ENCODE results near the gene CD79A. TPM values are rescaled to one million over a fixed set of nuclear protein-coding genes. Genes with fewer than 3 reads are reported as not detected.

Gene CD79A
- polyA plus RNA-seq, 1 donor from 2014 or later = not detected

- Histone ChIP-seq H3K9me2 (ENCODE audit: insufficient read depth, low read length) (no peaks in the 10 kb centered on the region), H3K27me3 (ENCODE audit: insufficient read depth, low read depth, low read length) (no peaks in the 10 kb centered on the region), H3K9ac (ENCODE audit: low read length) (no peak overlapping the region), H3F3A (ENCODE audit: insufficient read depth, low read length, poor library complexity, severe bottlenecking) (no peaks in the 10 kb centered on the region), H3K9me3 (ENCODE audit: low read length) (no peaks in the 10 kb centered on the region), H4K20me1 (ENCODE audit: insufficient read depth) (no peaks in the 10 kb centered on the region), H3K4me2 (ENCODE audit: low read length) (no peak overlapping the region), H2AFZ (ENCODE audit: low read depth, low read length) (no peak overlapping the region), H3K79me2 (replicated peaks; ENCODE audit: insufficient read depth, low read length) (no peaks in the 10 kb centered on the region), H3K36me3 (ENCODE audit: insufficient read depth, low read length) (no peaks in the 10 kb centered on the region), H3K27ac (ENCODE audit: low read length) (no peak overlapping the region), H3K4me3 (ENCODE audit: low read length) (no peak overlapping the region)
- no peak for TF ChIP-seq EP300 (conservative IDR thresholded peaks at IDR 0.05; ENCODE audit: poor library complexity, severe bottlenecking)
- TF ChIP-seq, protein P1, sequence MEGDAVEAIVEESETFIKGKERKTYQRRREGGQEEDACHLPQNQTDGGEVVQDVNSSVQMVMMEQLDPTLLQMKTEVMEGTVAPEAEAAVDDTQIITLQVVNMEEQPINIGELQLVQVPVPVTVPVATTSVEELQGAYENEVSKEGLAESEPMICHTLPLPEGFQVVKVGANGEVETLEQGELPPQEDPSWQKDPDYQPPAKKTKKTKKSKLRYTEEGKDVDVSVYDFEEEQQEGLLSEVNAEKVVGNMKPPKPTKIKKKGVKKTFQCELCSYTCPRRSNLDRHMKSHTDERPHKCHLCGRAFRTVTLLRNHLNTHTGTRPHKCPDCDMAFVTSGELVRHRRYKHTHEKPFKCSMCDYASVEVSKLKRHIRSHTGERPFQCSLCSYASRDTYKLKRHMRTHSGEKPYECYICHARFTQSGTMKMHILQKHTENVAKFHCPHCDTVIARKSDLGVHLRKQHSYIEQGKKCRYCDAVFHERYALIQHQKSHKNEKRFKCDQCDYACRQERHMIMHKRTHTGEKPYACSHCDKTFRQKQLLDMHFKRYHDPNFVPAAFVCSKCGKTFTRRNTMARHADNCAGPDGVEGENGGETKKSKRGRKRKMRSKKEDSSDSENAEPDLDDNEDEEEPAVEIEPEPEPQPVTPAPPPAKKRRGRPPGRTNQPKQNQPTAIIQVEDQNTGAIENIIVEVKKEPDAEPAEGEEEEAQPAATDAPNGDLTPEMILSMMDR (IDR thresholded peaks at IDR 0.05; ENCODE audit: poor library complexity, severe bottlenecking) = no peak
Observed at GRCh38 chr19:41893899-41894298, 16.8 kb downstream of the CD79A start.

- no peak overlapping the region for H2AFZ ChIP-seq (ENCODE audit: low read depth, low read length)
- H3F3A ChIP-seq (ENCODE audit: insufficient read depth, low read length, poor library complexity, severe bottlenecking) = no peaks in the 10 kb centered on the region
- H3K4me3 ChIP-seq (ENCODE audit: low read length) = no peak overlapping the region
- no peaks in the 10 kb centered on the region for H3K36me3 ChIP-seq (ENCODE audit: insufficient read depth, low read length)
- no peaks in the 10 kb centered on the region for H3K9me2 ChIP-seq (ENCODE audit: insufficient read depth, low read length)
- H3K4me2 ChIP-seq (ENCODE audit: low read length) = no peak overlapping the region
- no peaks in the 10 kb centered on the region for H4K20me1 ChIP-seq (ENCODE audit: insufficient read depth)
- no peaks in the 10 kb centered on the region for H3K79me2 ChIP-seq (replicated peaks; ENCODE audit: insufficient read depth, low read length)
- no peaks in the 10 kb centered on the region for H3K27me3 ChIP-seq (ENCODE audit: insufficient read depth, low read depth, low read length)
- H3K9ac ChIP-seq (ENCODE audit: low read length) = no peak overlapping the region
- no peak overlapping the region for H3K27ac ChIP-seq (ENCODE audit: low read length)
- no peaks in the 10 kb centered on the region for H3K9me3 ChIP-seq (ENCODE audit: low read length)
- TF ChIP-seq SMC3 (conservative IDR thresholded peaks at IDR 0.05; ENCODE audit: poor library complexity) (no peak), POLR2AphosphoS5 (IDR thresholded peaks at IDR 0.05) (no peak), MXI1 (conservative IDR thresholded peaks at IDR 0.05; ENCODE audit: poor library complexity, severe bottlenecking) (no peak), EP300 (conservative IDR thresholded peaks at IDR 0.05; ENCODE audit: poor library complexity, severe bottlenecking) (no peak), TAF1 (IDR thresholded peaks at IDR 0.05; ENCODE audit: low read depth) (no peak), RAD21 (conservative IDR thresholded peaks at IDR 0.05) (no peak)
- TF ChIP-seq, protein P2, sequence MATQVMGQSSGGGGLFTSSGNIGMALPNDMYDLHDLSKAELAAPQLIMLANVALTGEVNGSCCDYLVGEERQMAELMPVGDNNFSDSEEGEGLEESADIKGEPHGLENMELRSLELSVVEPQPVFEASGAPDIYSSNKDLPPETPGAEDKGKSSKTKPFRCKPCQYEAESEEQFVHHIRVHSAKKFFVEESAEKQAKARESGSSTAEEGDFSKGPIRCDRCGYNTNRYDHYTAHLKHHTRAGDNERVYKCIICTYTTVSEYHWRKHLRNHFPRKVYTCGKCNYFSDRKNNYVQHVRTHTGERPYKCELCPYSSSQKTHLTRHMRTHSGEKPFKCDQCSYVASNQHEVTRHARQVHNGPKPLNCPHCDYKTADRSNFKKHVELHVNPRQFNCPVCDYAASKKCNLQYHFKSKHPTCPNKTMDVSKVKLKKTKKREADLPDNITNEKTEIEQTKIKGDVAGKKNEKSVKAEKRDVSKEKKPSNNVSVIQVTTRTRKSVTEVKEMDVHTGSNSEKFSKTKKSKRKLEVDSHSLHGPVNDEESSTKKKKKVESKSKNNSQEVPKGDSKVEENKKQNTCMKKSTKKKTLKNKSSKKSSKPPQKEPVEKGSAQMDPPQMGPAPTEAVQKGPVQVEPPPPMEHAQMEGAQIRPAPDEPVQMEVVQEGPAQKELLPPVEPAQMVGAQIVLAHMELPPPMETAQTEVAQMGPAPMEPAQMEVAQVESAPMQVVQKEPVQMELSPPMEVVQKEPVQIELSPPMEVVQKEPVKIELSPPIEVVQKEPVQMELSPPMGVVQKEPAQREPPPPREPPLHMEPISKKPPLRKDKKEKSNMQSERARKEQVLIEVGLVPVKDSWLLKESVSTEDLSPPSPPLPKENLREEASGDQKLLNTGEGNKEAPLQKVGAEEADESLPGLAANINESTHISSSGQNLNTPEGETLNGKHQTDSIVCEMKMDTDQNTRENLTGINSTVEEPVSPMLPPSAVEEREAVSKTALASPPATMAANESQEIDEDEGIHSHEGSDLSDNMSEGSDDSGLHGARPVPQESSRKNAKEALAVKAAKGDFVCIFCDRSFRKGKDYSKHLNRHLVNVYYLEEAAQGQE (IDR thresholded peaks at IDR 0.05; ENCODE audit: borderline replicate concordance) = no peak
- TF ChIP-seq, protein P1 (IDR thresholded peaks at IDR 0.05; ENCODE audit: poor library complexity, severe bottlenecking) = no peak
Observed at GRCh38 chr19:41894350-41894749, 17.3 kb downstream of the CD79A start.

All from neural cell (in vitro differentiated cells).